ENCODE measurements around the gene LRRC14B.
"Not testable (repeated sequence)": the region's sequence is repeated elsewhere in the genome, so short reads cannot be mapped to it uniquely, and the experiment has no call there.

- TF ChIP-seq CTCF (IDR thresholded peaks at IDR 0.05; ENCODE audit: low read depth, low read length, poor library complexity, severe bottlenecking); EZH2phosphoT487 (IDR thresholded peaks at IDR 0.05; ENCODE audit: borderline replicate concordance, low read length): not testable (repeated sequence)
Observed at GRCh38 chr5:243683-244367, 52.5 kb downstream of the LRRC14B start.

Measured in DOHH2 (cell line).